Erythroblast (primary cell): Measurements from ENCODE around the gene TRIM14.

ENCODE experiments used
- DNase-seq, 2 experiments: peaks; one replicate each; lab custom pipeline; 2025; lab: John Stamatoyannopoulos, UW
- GATA1 ChIP-seq: IDR thresholded peaks from 2 replicates; pipeline ENCODE4 v1.6.1; 2011; ENCODE audit warnings: low read depth, mild to moderate bottlenecking, control low read depth, low read length, moderate library complexity
- POLR2A ChIP-seq: IDR thresholded peaks from 2 replicates; pipeline ENCODE4 v1.6.1; 2011; ENCODE audit warnings: mild to moderate bottlenecking, low read length

Gene TRIM14, protein sequence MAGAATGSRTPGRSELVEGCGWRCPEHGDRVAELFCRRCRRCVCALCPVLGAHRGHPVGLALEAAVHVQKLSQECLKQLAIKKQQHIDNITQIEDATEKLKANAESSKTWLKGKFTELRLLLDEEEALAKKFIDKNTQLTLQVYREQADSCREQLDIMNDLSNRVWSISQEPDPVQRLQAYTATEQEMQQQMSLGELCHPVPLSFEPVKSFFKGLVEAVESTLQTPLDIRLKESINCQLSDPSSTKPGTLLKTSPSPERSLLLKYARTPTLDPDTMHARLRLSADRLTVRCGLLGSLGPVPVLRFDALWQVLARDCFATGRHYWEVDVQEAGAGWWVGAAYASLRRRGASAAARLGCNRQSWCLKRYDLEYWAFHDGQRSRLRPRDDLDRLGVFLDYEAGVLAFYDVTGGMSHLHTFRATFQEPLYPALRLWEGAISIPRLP

DNA sequence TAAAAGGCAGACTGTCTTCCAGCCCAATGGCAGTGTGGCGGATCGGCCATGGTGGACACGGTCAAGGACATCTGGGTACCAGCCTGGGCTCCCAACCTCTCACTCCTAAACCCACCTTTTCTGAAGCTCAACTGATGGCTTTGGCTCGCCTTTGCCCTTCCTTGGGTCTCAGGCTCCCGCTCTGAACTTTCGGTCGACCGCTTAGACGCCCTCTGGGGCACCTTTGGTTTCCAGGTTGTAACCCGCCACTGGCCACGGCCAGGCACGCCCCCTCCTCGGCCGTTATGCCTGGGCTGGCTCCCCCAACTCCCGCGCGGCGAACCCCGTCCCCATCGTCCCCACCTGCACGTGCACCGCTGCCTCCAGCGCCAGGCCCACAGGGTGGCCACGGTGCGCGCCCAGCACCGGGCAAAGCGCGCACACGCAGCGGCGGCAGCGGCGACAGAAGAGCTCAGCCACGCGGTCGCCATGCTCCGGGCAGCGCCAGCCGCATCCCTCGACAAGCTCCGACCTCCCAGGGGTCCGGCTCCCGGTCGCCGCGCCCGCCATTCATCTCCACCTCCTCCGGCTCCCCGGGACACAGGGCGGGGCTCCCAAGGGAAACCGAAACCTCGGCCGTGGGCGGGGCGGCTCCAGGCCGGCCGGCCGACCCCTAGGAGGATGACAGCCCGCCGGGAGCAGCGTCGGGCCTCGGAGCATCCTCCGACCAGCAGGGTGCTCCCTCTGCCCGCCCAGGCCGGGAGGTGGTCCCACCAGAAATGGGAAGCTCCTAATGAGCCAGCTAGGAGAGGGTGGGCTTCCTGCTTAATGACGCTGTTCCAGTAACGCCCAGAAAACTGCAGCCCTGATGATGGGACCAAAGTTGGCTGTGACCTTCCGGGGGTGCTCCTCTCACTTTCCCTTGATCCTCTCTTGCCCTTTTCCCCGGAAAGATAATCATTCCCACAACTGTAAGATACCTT, at the start of gene TRIM14:
Gene TRIM14, minus strand, starts transcription at position 583 of the 962 bp plus-strand sequence. Its CDS starts 34 bp downstream, at position 549.
- TF ChIP-seq POLR2A (peak; percentile 11), GATA1 (no peak)
- DNase-seq, result peak; percentile 70 to 74

GRCh38 chr9:98168153-98168780, 49.2 kb upstream of the TRIM14 start:
- TF ChIP-seq GATA1 (no peak), POLR2A (no peak)
- DNase-seq, result no peak

DNA sequence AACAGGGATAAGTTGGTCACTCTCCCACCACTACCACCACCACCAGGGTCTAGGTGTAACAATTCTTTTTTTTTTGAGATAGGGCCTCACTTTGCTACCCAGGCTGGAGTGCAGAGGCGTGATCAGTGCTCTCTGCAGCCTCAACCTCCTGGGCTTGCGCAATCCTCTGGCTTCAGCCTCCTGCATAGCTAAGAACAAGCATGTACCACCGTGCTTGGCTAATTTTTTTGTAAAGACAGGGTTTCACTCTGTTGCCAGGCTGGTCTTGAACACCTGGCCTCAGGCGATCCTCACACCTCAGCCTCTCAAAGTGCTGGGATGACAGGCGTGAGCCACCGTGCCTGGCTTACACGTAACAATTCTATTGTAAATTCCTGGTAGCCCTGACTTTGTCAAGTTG, 45.9 kb upstream of the TRIM14 start:
- TF ChIP-seq POLR2A (no peak), GATA1 (no peak)
- no peak for DNase-seq

DNA sequence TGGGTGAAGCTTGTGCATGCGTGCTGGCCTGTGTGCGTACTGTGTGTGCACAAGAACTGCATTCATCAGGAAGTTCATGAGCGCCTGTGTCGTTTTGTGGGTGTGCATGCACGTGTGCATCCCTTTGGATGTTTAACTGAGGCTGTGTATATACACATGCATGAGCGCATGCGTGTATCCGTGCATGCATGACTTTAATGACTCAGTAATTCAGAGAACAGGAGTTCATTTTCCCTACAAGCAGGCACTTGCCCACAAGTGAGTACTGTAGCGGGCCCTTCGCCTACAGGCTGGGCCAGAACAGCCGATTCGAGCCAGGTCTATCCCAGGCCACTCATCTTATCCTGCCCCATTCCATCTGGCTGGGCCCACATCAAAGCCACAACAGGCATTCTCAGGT, 43.6 kb upstream of the TRIM14 start:
- DNase-seq, result no peak
- TF ChIP-seq POLR2A (no peak), GATA1 (no peak)

GRCh38 chr9:98161851-98162250, 42.8 kb upstream of the TRIM14 start:
- TF ChIP-seq POLR2A (no peak), GATA1 (no peak)
- no peak for DNase-seq

- TF ChIP-seq GATA1 (no peak), POLR2A (no peak)
- peak in 1 of 2 experiments; percentile 38 for DNase-seq
Measured at GRCh38 chr9:98159790-98160189, 40.8 kb upstream of the TRIM14 start.

GRCh38 chr9:98159301-98159700, 40.3 kb upstream of the TRIM14 start:
- no peak for DNase-seq
- TF ChIP-seq POLR2A (no peak), GATA1 (no peak)

DNA sequence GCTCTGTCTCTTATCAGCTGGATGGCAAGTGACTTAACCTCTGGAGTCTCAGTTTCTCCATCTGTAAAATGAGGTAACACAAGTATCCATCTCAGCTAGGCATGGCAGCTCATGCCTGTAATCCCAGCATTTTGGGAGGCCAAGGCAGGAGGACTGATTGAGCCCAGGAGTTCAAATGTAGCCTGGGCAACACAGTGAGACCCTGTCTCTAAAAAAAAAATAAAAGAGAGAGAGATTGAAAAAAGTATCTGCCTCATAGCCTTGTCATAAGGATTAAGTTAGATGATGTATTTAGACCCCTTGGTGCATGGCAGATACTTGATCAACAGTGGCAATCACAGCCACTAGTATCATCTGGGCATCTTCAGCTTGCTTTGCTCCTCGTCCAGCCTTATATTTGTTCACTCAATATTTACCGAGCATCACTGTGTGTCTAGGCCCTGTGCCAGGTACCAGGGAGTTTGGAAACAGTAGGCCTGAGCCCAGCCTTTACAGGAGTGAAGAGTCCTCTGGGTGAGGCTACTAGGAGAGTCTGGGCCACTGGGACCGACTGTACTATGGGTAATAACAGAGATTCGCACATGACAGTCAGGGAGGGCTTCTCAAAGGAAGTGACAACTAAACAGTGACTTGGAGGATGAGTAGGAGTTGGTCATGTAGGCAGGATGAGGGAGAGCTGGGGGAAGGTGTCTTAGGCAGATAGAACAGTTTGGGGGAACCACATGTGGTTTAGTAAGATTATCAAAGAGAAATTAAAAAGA, 39.2 kb upstream of the TRIM14 start:
- no peak for TF ChIP-seq POLR2A
- TF ChIP-seq GATA1, result no peak
- DNase-seq, result peak in 1 of 2 experiments; percentile 16

DNA sequence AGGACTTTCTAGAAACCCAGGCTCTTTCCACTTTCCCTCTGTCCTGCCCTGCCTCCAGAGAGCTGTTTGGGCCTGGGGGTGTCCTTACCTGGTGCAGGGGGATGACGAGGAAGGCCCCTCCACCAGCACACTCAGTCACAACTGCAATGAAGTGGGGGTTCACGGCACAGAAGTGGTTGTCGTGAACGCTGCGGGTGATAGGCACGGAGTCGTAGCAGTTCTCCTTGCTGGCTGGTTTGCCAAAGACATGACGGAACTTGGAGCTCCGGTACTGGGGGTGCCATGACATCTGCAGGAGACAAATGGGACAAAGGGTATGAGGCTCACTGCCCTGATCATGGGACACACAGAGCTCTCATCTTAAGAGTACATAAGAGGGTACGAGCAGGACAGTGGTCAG, 38.4 kb upstream of the TRIM14 start:
- no peak for TF ChIP-seq GATA1
- no peak for TF ChIP-seq POLR2A
- no peak for DNase-seq

GRCh38 chr9:98154678-98155077, 35.7 kb upstream of the TRIM14 start:
- no peak for DNase-seq
- TF ChIP-seq POLR2A, result no peak
- TF ChIP-seq GATA1, result no peak

DNA sequence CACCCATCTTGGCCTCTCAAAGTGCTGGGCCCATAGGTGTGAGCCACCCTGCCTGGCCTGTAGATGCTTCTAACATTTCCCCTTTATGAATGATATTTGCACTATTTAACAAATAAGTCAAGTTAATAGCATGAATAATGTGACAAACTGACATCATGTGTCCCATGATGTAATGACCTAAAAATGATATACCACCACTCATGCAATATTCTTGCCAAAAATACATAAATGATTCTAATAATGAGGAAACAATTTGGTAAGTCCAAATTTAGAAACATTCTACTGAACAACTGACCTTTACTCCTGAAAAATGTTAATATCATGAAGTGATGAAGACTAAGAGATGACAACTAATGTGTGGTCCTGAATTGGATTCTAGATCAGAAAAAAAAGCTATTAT, 33.5 kb upstream of the TRIM14 start:
- DNase-seq, result no peak
- TF ChIP-seq POLR2A, result no peak

- DNase-seq, result no peak
- TF ChIP-seq POLR2A (no peak), GATA1 (no peak)
Measured at GRCh38 chr9:98150721-98151120, 31.7 kb upstream of the TRIM14 start.

- TF ChIP-seq GATA1 (no peak), POLR2A (no peak)
- no peak for DNase-seq
Measured at GRCh38 chr9:98150164-98150563, 31.1 kb upstream of the TRIM14 start.
